Esophagus muscularis mucosa (tissue), 3 donors: ENCODE data around the gene KCP.

ENCODE experiments used
- POLR2A ChIP-seq: fragments of 450-650 bp; IDR thresholded peaks from one replicate; pipeline ENCODE4 v1.6.1; 2017; ENCODE audit warnings: antibody characterized with exemption, moderate library complexity, mild to moderate bottlenecking, low read depth
- TF ChIP-seq, protein P1 (sequence below), 3 experiments: fragments of 200-600 bp in 2 of 3; fragments of 450-650 bp in 1 of 3; sonication (generic) in 2 of 3; IDR thresholded peaks; one replicate each; pipeline ENCODE4 v1.5.1; 2017 to 2019; ENCODE audit warnings: antibody characterized with exemption in 3 of 3, mild to moderate bottlenecking in 2 of 3, moderate library complexity in 1 of 3

DNA sequence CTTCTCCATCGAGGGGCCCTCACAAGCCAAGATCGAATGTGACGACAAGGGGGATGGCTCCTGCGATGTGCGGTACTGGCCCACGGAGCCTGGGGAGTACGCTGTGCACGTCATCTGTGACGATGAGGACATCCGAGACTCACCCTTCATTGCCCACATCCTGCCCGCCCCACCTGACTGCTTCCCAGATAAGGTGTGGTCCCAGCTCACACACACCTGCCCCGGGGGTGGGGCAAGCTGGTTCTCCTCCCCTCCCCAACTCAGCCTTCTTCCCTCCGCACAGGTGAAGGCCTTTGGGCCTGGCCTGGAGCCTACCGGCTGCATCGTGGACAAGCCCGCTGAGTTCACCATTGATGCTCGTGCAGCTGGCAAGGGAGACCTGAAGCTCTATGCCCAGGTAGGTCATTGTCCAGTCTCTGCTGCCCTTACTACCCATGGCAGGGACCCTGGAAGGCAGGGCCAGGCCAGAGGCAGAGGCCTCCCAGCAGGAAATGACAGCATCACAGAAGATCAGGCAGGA, 69.3 kb downstream of the KCP start:
- no peak for TF ChIP-seq POLR2A
- TF ChIP-seq, protein P1, sequence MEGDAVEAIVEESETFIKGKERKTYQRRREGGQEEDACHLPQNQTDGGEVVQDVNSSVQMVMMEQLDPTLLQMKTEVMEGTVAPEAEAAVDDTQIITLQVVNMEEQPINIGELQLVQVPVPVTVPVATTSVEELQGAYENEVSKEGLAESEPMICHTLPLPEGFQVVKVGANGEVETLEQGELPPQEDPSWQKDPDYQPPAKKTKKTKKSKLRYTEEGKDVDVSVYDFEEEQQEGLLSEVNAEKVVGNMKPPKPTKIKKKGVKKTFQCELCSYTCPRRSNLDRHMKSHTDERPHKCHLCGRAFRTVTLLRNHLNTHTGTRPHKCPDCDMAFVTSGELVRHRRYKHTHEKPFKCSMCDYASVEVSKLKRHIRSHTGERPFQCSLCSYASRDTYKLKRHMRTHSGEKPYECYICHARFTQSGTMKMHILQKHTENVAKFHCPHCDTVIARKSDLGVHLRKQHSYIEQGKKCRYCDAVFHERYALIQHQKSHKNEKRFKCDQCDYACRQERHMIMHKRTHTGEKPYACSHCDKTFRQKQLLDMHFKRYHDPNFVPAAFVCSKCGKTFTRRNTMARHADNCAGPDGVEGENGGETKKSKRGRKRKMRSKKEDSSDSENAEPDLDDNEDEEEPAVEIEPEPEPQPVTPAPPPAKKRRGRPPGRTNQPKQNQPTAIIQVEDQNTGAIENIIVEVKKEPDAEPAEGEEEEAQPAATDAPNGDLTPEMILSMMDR (IDR thresholded peaks at IDR 0.05) = no peak
